MCF 10A (cell line): Measurements from ENCODE around the gene P2RY6. TPM values are rescaled to one million over a fixed set of nuclear protein-coding genes. Genes with fewer than 3 reads are reported as not detected.

ENCODE experiments used
- BruUV-seq: library from RNA; stranded (reverse); fragments of 400-500 nt; replicated peaks from 2 replicates; lab custom pipeline; 2021; lab: Mats Ljungman, UMichigan
- CTCF ChIA-PET: fragments of 300-600 bp; sonication (Branson Sonifier 250); formaldehyde crosslinking; extraction: SDS; loops from one replicate; lab custom pipeline; 2021; ENCODE audit warnings: antibody characterized with exemption, inconsistent platforms; lab: Yijun Ruan, JAX
- POLR2A ChIA-PET: fragments of 300-600, 350-650 bp; sonication (Branson Sonifier 250); formaldehyde crosslinking; extraction: SDS; loops from one replicate; lab custom pipeline; 2020; ENCODE audit warnings: antibody characterized with exemption, inconsistent platforms; lab: Yijun Ruan, JAX
- DNase-seq: peaks from one replicate; pipeline ENCODE4 v3.0.0-alpha.2; 2018; ENCODE audit not compliant: unreplicated experiment
- H3K27ac Mint-ChIP-seq: one replicate; pipeline ENCODE4 v1.8.0; 2022; ENCODE audit warnings: mild to moderate bottlenecking, low read depth, mixed read lengths; ENCODE audit not compliant: unreplicated experiment
- H3K27me3 Mint-ChIP-seq: one replicate; pipeline ENCODE4 v1.8.0; 2022; ENCODE audit warnings: mixed read lengths; ENCODE audit not compliant: insufficient read depth, unreplicated experiment
- H3K36me3 Mint-ChIP-seq: one replicate; pipeline ENCODE4 v1.8.0; 2022; ENCODE audit warnings: mild to moderate bottlenecking, moderate library complexity, mixed read lengths; ENCODE audit not compliant: insufficient read depth, unreplicated experiment
- H3K4me1 Mint-ChIP-seq: one replicate; pipeline ENCODE4 v1.8.0; 2022; ENCODE audit warnings: mixed read lengths; ENCODE audit not compliant: insufficient read depth, unreplicated experiment
- H3K4me3 Mint-ChIP-seq: one replicate; pipeline ENCODE4 v1.8.0; 2022; ENCODE audit warnings: mild to moderate bottlenecking, moderate library complexity, mixed read lengths; ENCODE audit not compliant: unreplicated experiment
- H3K9me3 Mint-ChIP-seq: one replicate; pipeline ENCODE4 v1.8.0; 2022; ENCODE audit warnings: mixed read lengths; ENCODE audit not compliant: unreplicated experiment
- CTCF ChIP-seq: fragments of 200-600 bp; IDR thresholded peaks from one replicate; pipeline ENCODE4 v1.8.0; 2022; ENCODE audit warnings: antibody characterized with exemption, mild to moderate bottlenecking; ENCODE audit not compliant: unreplicated experiment
- intact Hi-C: fragments of 100-400 bp; cut with micrococcal nuclease; formaldehyde crosslinking; loops from 2 replicates; pipeline ENCODE4 v1.14.1; 2022
- total RNA-seq: library from RNA; stranded (reverse); gene quantifications from 2 replicates; pipeline ENCODE4 v1.2.3, GENCODE V29; 2022

The P2RY6 gene
- total RNA-seq, 1 experiment from 2014 or later: not detected

GRCh38 chr11:73258104-73259035, 13.8 kb upstream of the P2RY6 start:
- no peak for DNase-seq
- intact Hi-C loops: no loop called here
- no peaks in the 10 kb centered on the region for H3K27me3 Mint-ChIP-seq
- no TSS peak for BruUV-seq
- ChIA-PET POLR2A (no interaction called here), CTCF (interaction anchor here (0.6 to 0.9 kb wide), 2 partner anchors 15 to 72 kb away, joined by 3 read pairs; no protein-coding TSS in a partner anchor)
- H3K9me3 Mint-ChIP-seq: no peaks in the 10 kb centered on the region
- H3K36me3 Mint-ChIP-seq: peaks cover 6% of the 10 kb centered on the region
- H3K4me1 Mint-ChIP-seq: peaks cover 12% of the 10 kb centered on the region
- no peak overlapping the region for H3K27ac Mint-ChIP-seq
- no peak for TF ChIP-seq CTCF
- no peak overlapping the region for H3K4me3 Mint-ChIP-seq

GRCh38 chr11:73259406-73260126, 12.6 kb upstream of the P2RY6 start:
- peaks cover 3% of the 10 kb centered on the region for H3K27me3 Mint-ChIP-seq
- no peak for TF ChIP-seq CTCF
- intact Hi-C loops: no loop called here
- DNase-seq: no peak
- no peaks in the 10 kb centered on the region for H3K9me3 Mint-ChIP-seq
- no peak overlapping the region for H3K4me3 Mint-ChIP-seq
- H3K36me3 Mint-ChIP-seq: peaks cover 6% of the 10 kb centered on the region
- no peak overlapping the region for H3K27ac Mint-ChIP-seq
- POLR2A ChIA-PET: no interaction called here
- BruUV-seq: no TSS peak
- H3K4me1 Mint-ChIP-seq: peaks cover 12% of the 10 kb centered on the region
- CTCF ChIA-PET: interaction anchor here (0.8 to 0.9 kb wide), 2 partner anchors 16 to 465 kb away, joined by 3 to 5 read pairs; no protein-coding TSS in a partner anchor

GRCh38 chr11:73260127-73260457, 12.0 kb upstream of the P2RY6 start:
- no peak for DNase-seq
- H3K4me3 Mint-ChIP-seq: no peak overlapping the region
- no peak overlapping the region for H3K27ac Mint-ChIP-seq
- H3K4me1 Mint-ChIP-seq: peaks cover 12% of the 10 kb centered on the region
- peaks cover 8% of the 10 kb centered on the region for H3K27me3 Mint-ChIP-seq
- intact Hi-C loops: no loop called here
- H3K9me3 Mint-ChIP-seq: no peaks in the 10 kb centered on the region
- no TSS peak for BruUV-seq
- TF ChIP-seq CTCF: no peak
- CTCF ChIA-PET: interaction anchor here (0.8 kb wide), 1 partner anchor 466 kb away, joined by 5 read pairs; no protein-coding TSS in a partner anchor
- peaks cover 6% of the 10 kb centered on the region for H3K36me3 Mint-ChIP-seq
- POLR2A ChIA-PET: no interaction called here
